Psoas muscle (tissue), 8 donors: ENCODE results near the gene SEMA6C. TPM values are rescaled to one million over a fixed set of nuclear protein-coding genes. Genes with fewer than 3 reads are reported as not detected.

Experiments used
- ATAC-seq, 4 donors: fragments of 200-7000 bp; cut with Tn5 transposase; one replicate each; pipeline ENCODE4 v1.9.1; 2020; ENCODE audit warnings: moderate library complexity in 3 of 4, mild to moderate bottlenecking in 2 of 4
- DNase-seq, 2 donors: peaks; one replicate each; pipeline ENCODE4 v3.0.0-alpha.2; 2020
- H3K27ac ChIP-seq: fragments of 200-600 bp; one replicate; pipeline ENCODE4 v1.8.0; 2022
- H3K27me3 ChIP-seq, 3 donors: fragments of 200-600 bp in 1 of 3; one replicate each; pipeline versions ENCODE4 v1.6.1 to v1.8.0; 2013 to 2022; ENCODE audit warnings: low read length in 2 of 3, mild to moderate bottlenecking in 2 of 3, moderate library complexity in 1 of 3; ENCODE audit not compliant: insufficient read depth in 3 of 3
- H3K36me3 ChIP-seq, 2 donors: fragments of 200-600 bp in 1 of 2; one replicate each; pipeline versions ENCODE4 v1.6.1 to v1.8.0; 2013 to 2022; ENCODE audit warnings: low read depth in 1 of 2, mild to moderate bottlenecking in 1 of 2, moderate library complexity in 1 of 2; ENCODE audit not compliant: insufficient read depth in 1 of 2
- H3K4me1 ChIP-seq: fragments of 200-600 bp; one replicate; pipeline ENCODE4 v1.8.0; 2022
- H3K4me3 ChIP-seq: fragments of 200-600 bp; one replicate; pipeline ENCODE4 v1.8.0; 2022; ENCODE audit warnings: mild to moderate bottlenecking
- H3K9me3 ChIP-seq: fragments of 200-600 bp; one replicate; pipeline ENCODE4 v1.8.0; 2022
- WGBS, 3 donors: extraction: QIAGEN DNeasy Blood & Tissue Kit; methylation state at CpG; one replicate each; pipeline versions ENCODE4 v1.1.6 to v1.1.7; 2013; 5-methylcytosine and 5-hydroxymethylcytosine counted together
- intact Hi-C, 2 donors: fragments of 100-400 bp; cut with DNase I; formaldehyde crosslinking; loops; one replicate each; pipeline versions ENCODE4 v1.11.0 to v1.14.2; 2022
- polyA plus RNA-seq, 3 donors: library from polyadenylated mRNA; stranded (reverse); fragments of 200-250 nt; gene quantifications; one replicate each; pipeline ENCODE4 v1.2.3, GENCODE V29; 2013
- total RNA-seq, 4 donors: library from RNA; stranded (reverse); fragmentation: NEBNext Ultra II Directional in 2 of 4; extraction: Animal tissue kit (Norgen Biotek cat#: 25700) in 2 of 4; gene quantifications; one replicate each; pipeline versions ENCODE4 v1.2.1 to v1.2.4, GENCODE V29; 2021 to 2023
- TF ChIP-seq, protein P1 (sequence below): fragments of 200-600 bp; IDR thresholded peaks from one replicate; pipeline ENCODE4 v1.8.0; 2022; ENCODE audit warnings: antibody characterized with exemption
- donor health status: healthy with polysubstance abuse.
- donor health status: DM: no; HTN: no; CAD: no; lungs with moderate emphysema.
- donor health status: Bipolar disorder and iron deficiency.
- donor health status: healthy.
- donor health status: DM: yes; HTN: yes; CAD: no.
- donor health status: DM: no; HTN: no; CAD: no.
- donor health status: DM: no; HTN: no; CAD: no.
- donor health status: DM: yes; HTN: yes; CAD: no.

Gene SEMA6C
- total and polyA plus RNA-seq, 7 donors = 8.9 to 145 (median 56.3) TPM

DNA sequence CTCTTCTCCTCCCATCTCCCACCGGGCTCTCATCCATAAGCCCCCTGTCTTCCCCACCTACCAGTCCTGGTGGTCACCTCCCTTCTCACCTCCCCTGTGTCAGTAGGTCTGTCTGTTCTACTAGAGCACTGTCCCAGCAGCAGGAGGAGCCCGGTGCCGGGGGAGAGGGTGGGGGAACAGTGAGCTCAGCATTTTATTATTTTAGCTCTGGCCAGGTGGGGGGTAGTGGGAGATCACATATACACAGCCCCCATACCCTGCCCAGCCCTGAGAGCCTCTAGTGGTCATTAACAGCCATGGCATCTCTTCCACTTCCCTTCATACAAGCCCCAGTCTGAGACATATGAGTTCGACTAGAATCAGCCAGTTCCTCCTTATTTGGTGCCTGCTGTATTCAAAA is 29.4 kb upstream of the SEMA6C start, which contains the start of gene TMOD4:
Gene TMOD4 (minus strand): TSS at position 119 of the 400 bp plus-strand sequence. CDS start 1,106 bp downstream, outside the sequence.
- no peaks in the 10 kb centered on the region for H3K27me3 ChIP-seq
- H3K4me3 ChIP-seq = peak within 1 kb of the TSS; percentile 79
- peak; percentile 82 to 86 (median 84) for ATAC-seq
- peak in 1 of 2 donors; percentile 82 for DNase-seq
- intact Hi-C loops = no loop called here
- TF ChIP-seq, protein P1, sequence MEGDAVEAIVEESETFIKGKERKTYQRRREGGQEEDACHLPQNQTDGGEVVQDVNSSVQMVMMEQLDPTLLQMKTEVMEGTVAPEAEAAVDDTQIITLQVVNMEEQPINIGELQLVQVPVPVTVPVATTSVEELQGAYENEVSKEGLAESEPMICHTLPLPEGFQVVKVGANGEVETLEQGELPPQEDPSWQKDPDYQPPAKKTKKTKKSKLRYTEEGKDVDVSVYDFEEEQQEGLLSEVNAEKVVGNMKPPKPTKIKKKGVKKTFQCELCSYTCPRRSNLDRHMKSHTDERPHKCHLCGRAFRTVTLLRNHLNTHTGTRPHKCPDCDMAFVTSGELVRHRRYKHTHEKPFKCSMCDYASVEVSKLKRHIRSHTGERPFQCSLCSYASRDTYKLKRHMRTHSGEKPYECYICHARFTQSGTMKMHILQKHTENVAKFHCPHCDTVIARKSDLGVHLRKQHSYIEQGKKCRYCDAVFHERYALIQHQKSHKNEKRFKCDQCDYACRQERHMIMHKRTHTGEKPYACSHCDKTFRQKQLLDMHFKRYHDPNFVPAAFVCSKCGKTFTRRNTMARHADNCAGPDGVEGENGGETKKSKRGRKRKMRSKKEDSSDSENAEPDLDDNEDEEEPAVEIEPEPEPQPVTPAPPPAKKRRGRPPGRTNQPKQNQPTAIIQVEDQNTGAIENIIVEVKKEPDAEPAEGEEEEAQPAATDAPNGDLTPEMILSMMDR = peak; percentile 71
- 12 to 27% (median 20%) methylated on average over 4 of the region's 4 CpGs for WGBS, 3 donors
- H3K27ac ChIP-seq = peak within 1 kb of the TSS; percentile 92
- H3K4me1 ChIP-seq = peaks cover 14% of the 10 kb centered on the region
- peaks cover 12 to 80% of the 10 kb centered on the region in 2 donors for H3K36me3 ChIP-seq
- no peaks in the 10 kb centered on the region for H3K9me3 ChIP-seq

DNA sequence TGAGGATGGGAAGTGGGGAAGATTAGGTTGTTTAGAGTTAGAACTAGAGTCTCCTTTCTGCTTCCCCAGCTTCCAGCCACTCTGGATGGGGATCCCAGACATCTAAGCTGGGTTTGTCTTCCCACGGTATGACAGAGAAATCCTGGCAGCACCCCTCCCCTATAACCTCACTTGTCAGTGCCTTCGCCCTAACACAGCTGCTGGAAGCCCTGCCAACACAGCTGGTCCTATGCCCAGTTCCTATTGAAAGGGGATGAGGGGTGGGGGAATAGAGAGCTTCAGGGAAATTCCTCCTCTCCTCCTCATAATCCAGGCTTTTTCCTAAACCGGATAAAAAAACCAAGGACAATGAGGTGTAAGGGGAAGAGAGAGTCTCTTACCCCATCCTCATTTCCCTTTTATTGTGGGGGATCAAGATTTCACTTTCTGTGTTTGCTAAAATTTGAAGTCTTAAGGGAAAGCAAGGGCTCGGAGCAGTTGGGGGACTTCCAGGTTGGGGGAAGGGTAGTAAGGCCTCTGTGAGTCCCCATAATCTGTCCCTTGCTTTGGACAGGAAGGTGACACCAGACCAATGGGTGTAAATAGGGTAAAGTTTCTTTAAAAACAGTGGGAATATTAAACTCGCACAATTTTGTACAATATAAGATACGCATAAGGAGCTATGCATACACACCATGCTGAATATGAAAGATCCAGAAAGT is 28.8 kb upstream of the SEMA6C start:
- TF ChIP-seq, protein P1 = no peak
- Histone ChIP-seq H3K36me3 (peaks cover 11 to 80% of the 10 kb centered on the region in 2 donors), H3K4me3 (peak overlapping the region; percentile 79), H3K9me3 (no peaks in the 10 kb centered on the region), H3K4me1 (peaks cover 21% of the 10 kb centered on the region), H3K27me3 (no peaks in the 10 kb centered on the region), H3K27ac (peak overlapping the region; percentile 92)
- 18 to 31% (median 22%) methylated on average over 6 of the region's 6 CpGs for WGBS, 3 donors
- peak; percentile 53 to 86 for DNase-seq
- intact Hi-C loops = no loop called here
- ATAC-seq = peak; percentile 56 to 64 (median 60)

DNA sequence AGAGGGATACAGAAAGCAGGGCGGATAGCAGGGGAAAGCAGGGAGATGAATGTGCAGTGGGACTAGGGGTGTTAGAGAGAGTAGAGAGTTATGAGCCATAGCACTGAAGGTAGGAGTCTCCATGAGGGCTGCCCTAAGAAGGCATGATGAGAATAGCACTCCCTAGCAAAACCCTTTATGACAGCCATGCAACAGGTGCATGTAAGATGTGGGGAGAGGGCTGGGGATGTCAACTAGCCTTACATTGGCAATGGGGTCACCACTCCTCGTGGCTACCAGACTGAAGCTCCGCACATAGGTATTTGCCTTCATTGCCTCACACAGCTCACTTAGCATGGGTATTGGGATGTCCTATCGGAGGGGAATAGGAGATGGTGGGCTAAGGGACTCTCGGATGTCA is 24.8 kb upstream of the SEMA6C start:
- Histone ChIP-seq H3K4me1 (peaks cover 49% of the 10 kb centered on the region), H3K27ac (peak overlapping the region; percentile 92), H3K4me3 (peak overlapping the region; percentile 79), H3K9me3 (no peaks in the 10 kb centered on the region), H3K27me3 (no peaks in the 10 kb centered on the region), H3K36me3 (peaks cover 2 to 63% of the 10 kb centered on the region in 2 donors)
- no peak for ATAC-seq
- intact Hi-C loops = no loop called here
- DNase-seq = no peak
- 35 to 77% (median 41%) methylated on average over 5 of the region's 5 CpGs for WGBS, 3 donors
- TF ChIP-seq, protein P1 = no peak

DNA sequence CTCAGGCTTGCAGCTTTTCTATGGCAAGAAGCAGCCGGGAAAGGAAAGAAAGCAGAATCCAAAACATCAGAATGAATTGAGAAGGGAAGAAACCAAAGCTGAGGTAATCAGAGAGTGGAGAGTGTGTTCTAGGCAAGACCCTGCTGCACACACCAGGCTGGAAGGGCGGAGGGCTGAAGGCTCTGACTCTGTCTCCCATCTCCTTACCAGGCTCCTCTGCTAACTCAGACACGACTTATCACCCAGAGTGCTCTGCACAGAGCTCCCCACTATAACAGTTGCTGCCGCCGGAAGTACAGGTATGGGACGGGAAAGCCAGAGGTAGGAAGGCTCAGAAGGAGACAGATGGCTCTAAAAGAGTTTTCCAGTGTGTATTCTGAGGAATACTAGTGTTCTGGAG is 20.7 kb upstream of the SEMA6C start:
- WGBS, 3 donors = 73 to 84% (median 73%) methylated on average over 6 of the region's 6 CpGs
- DNase-seq (no peak), ATAC-seq (no peak)
- peaks cover 59% of the 10 kb centered on the region for H3K4me1 ChIP-seq
- no peaks in the 10 kb centered on the region for H3K9me3 ChIP-seq
- peak overlapping the region; percentile 92 for H3K27ac ChIP-seq
- H3K36me3 ChIP-seq = peaks cover 2 to 44% of the 10 kb centered on the region in 2 donors
- H3K4me3 ChIP-seq = peak overlapping the region; percentile 80
- intact Hi-C loops = no loop called here
- no peaks in the 10 kb centered on the region for H3K27me3 ChIP-seq
- TF ChIP-seq, protein P1 = no peak
